Mucosa of descending colon (tissue), 3 donors: ENCODE results near the gene EFNA5. TPM values are rescaled to one million over a fixed set of nuclear protein-coding genes. Genes with fewer than 3 reads are reported as not detected.

Experiments used
- ATAC-seq: fragments of 200-7000 bp; cut with Tn5 transposase; one replicate; pipeline ENCODE4 v1.9.1; 2020; ENCODE audit warnings: mild to moderate bottlenecking, moderate library complexity
- DNase-seq, 3 donors: peaks; one replicate each; pipeline ENCODE4 v3.0.0-alpha.2; 2020
- H3K36me3 ChIP-seq: fragments of 200-600 bp; one replicate; pipeline ENCODE4 v1.8.0; 2021; ENCODE audit warnings: low read depth, mild to moderate bottlenecking
- H3K4me1 ChIP-seq: fragments of 200-600 bp; one replicate; pipeline ENCODE4 v1.8.0; 2021; ENCODE audit warnings: low read depth, mild to moderate bottlenecking
- H3K4me3 ChIP-seq: fragments of 200-600 bp; one replicate; pipeline ENCODE4 v1.8.0; 2021; ENCODE audit warnings: mild to moderate bottlenecking
- H3K9me3 ChIP-seq: fragments of 200-600 bp; one replicate; pipeline ENCODE4 v1.8.0; 2021; ENCODE audit warnings: mild to moderate bottlenecking
- CTCF ChIP-seq: fragments of 200-600 bp; IDR thresholded peaks from one replicate; pipeline ENCODE4 v1.8.0; 2022; ENCODE audit warnings: antibody characterized with exemption, mild to moderate bottlenecking
- intact Hi-C, 2 donors: fragments of 100-400 bp; cut with DNase I in 1 of 2; cut with micrococcal nuclease in 1 of 2; formaldehyde crosslinking; loops; one replicate each; pipeline versions ENCODE4 v1.11.0 to v1.11.1; 2022; cut with DNase I, micrococcal nuclease
- total RNA-seq, 3 donors: library from RNA; stranded (reverse); fragmentation: NEBNext Ultra II Directional in 2 of 3; extraction: Animal tissue kit (Norgen Biotek cat#: 25700) in 2 of 3; gene quantifications; one replicate each; pipeline versions ENCODE4 v1.2.1 to v1.2.4, GENCODE V29; 2021 to 2023
- donor health status: DM: no; HTN: no; CAD: no; lungs with moderate emphysema.
- donor health status: DM: no; HTN: no; CAD: no.
- donor health status: DM: no; HTN: yes; CAD: no.

EFNA5 gene
- total RNA-seq, 3 donors from 2014 or later = 12.7 to 14.4 (median 14.3) TPM

DNA sequence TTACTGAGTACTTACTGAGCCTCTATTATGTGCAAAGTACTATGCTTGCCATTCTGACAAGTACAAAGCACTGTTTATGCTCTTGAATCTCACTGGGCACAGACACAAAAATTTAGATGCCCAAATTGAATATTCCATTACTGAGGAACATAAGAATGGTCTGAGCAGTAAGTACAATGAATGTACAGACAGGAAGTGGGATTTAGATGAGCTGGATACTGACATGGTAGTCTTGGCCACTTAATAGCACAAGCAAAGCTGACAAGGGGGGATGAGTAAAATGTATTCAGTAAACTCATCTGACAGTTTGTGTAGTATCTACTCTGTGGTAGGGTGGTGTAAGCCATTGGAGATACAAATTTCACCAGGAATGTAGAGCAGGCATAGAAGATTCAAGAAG, 132.4 kb downstream of the EFNA5 start:
- intact Hi-C loops = no loop called here
- ATAC-seq (no peak), DNase-seq (no peak)
- Histone ChIP-seq H3K36me3 (no peaks in the 10 kb centered on the region), H3K9me3 (no peaks in the 10 kb centered on the region), H3K4me3 (no peak overlapping the region), H3K4me1 (no peaks in the 10 kb centered on the region)
- no peak for TF ChIP-seq CTCF

- Histone ChIP-seq H3K9me3 (no peaks in the 10 kb centered on the region), H3K4me3 (no peak overlapping the region), H3K36me3 (no peaks in the 10 kb centered on the region), H3K4me1 (no peaks in the 10 kb centered on the region)
- TF ChIP-seq CTCF = no peak
- intact Hi-C loops = no loop called here
- ATAC-seq = no peak
- no peak for DNase-seq
These were observed 134.9 kb downstream of the EFNA5 start for GRCh38 chr5:107535849-107536248.

DNA sequence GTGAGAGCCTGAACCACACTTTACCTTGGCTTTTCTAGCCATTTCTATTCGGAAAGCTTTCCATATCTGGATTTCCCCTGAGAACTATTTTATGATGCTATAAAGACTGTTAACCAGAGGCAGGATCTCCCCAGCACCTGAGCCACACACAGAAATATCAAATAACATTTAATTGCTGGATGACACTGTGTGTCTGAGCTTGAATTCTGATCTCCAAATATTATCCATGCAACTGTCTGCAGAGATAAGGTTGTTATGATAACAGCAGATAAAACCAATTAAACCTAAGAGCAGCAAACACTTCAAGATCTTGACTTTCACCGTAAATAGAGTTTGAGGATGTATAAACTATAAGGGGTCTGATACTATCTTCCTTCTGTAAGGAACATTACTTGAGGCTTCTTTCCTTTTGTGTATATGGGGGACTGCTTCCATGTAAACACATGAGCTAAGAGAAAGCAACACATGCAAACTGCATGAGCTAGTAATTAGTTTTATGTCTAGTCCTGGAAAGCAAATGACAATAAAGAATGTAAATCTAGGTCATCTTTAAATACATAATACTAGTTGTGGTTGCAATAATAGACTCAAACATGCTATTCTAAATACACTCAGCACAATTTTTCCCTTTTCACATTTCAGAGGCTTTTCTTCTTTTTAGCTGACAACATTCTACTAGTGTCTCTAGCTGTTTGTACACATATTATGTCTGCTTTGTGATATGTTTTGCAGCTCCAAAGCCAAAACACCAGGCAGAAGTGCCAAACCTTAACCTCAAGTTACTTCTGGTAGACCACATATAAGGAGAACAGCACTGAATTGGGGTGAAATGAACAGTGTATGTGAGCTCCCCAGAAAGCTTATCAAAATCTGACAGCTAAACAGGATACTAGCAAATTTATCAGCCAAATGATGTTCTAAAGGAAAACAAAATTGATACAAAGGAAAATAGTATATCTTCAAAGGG, 136.5 kb downstream of the EFNA5 start:
- intact Hi-C loops = no loop called here
- Histone ChIP-seq H3K36me3 (no peaks in the 10 kb centered on the region), H3K9me3 (no peaks in the 10 kb centered on the region), H3K4me1 (no peaks in the 10 kb centered on the region), H3K4me3 (no peak overlapping the region)
- no peak for TF ChIP-seq CTCF
- DNase-seq (no peak), ATAC-seq (no peak)

DNA sequence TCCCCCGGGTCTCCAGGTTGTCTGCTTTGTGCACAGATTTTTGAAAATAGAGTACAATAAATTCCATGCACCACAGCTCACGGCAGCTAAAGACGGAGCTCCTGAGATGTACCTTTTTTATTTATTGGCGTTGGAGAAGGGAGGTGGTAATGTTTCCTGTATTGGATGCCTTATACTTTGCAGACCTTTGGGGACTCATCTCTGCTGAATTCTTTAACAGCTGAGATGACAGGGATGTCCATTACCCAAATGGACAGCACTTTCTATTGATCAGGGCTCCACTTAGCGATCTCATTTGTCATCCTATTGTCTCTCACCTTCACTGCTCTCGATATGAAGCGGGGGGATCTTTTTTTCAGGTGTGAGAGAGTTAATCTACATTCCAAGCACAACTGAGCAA, 137.8 kb downstream of the EFNA5 start:
- intact Hi-C loops = no loop called here
- Histone ChIP-seq H3K4me1 (no peaks in the 10 kb centered on the region), H3K36me3 (no peaks in the 10 kb centered on the region), H3K9me3 (no peaks in the 10 kb centered on the region), H3K4me3 (no peak overlapping the region)
- TF ChIP-seq CTCF = no peak
- ATAC-seq (no peak), DNase-seq (no peak)

- DNase-seq (no peak), ATAC-seq (no peak)
- H3K9me3 ChIP-seq = no peaks in the 10 kb centered on the region
- H3K4me3 ChIP-seq = no peak overlapping the region
- H3K36me3 ChIP-seq = no peaks in the 10 kb centered on the region
- intact Hi-C loops = no loop called here
- H3K4me1 ChIP-seq = no peaks in the 10 kb centered on the region
- TF ChIP-seq CTCF = no peak
These were observed 138.4 kb downstream of the EFNA5 start for GRCh38 chr5:107532169-107532878.
